HepG2 (cell line): Measurements from ENCODE around the gene RPS6KA2. TPM values are rescaled to one million over a fixed set of nuclear protein-coding genes. Genes with fewer than 3 reads are reported as not detected.
A peak's percentile ranks its signal among the peaks of the same experiment; 100 is the strongest.

Source experiments
- ETV6 ChIP-seq: sonication (generic); formaldehyde crosslinking; conservative IDR thresholded peaks from 2 replicates; pipeline ENCODE4 v1.4.0; 2020; ENCODE audit warnings: missing genetic modification reagents
- MXI1 ChIP-seq: IDR thresholded peaks from 3 replicates; pipeline ENCODE4 v1.6.1; 2012; ENCODE audit warnings: low read depth, low read length, inconsistent platforms, borderline replicate concordance
- ZNF496 ChIP-seq: sonication (generic); formaldehyde crosslinking; IDR thresholded peaks from 2 replicates; pipeline ENCODE4 v1.8.1; 2023; ENCODE audit warnings: mild to moderate bottlenecking, moderate library complexity, missing genetic modification reagents; ENCODE audit not compliant: insufficient replicate concordance
- ZNF780A ChIP-seq: sonication (generic); formaldehyde crosslinking; IDR thresholded peaks from 2 replicates; pipeline ENCODE4 v1.8.0; 2022; ENCODE audit warnings: mild to moderate bottlenecking, missing genetic modification reagents, moderate library complexity
- polyA plus RNA-seq, 8 experiments: library from polyadenylated mRNA; depleted of rRNA in 3 of 8; stranded (reverse) in 7 of 8; unstranded in 1 of 8; fragments of >200 nt; fragmentation: Illumina TruSeq in 4 of 8; extraction: Trizol in 4 of 8; gene quantifications; 2 replicates each; pipeline versions ENCODE4 v1.2.1 to v1.2.3, GENCODE V29; 2011 to 2016; ENCODE audit warnings: low read depth in 4 of 8, missing spikeins in 1 of 8, mixed read lengths in 1 of 8; ENCODE audit not compliant: insufficient read depth in 1 of 8
- total RNA-seq, 5 experiments: library from RNA; depleted of rRNA; stranded (reverse); fragments of >200 nt; fragmentation: Illumina TruSeq; extraction: Trizol; gene quantifications; 2 replicates each; pipeline ENCODE4 v1.2.3, GENCODE V29; 2016; ENCODE audit warnings: low read depth in 1 of 5
- TF ChIP-seq, protein P1 (sequence below): sonication (generic); formaldehyde crosslinking; IDR thresholded peaks from 2 replicates; pipeline ENCODE4 v1.9.0; 2021; ENCODE audit warnings: missing genetic modification reagents, mild to moderate bottlenecking, borderline replicate concordance
- TF ChIP-seq, protein P2 (sequence below): sonication (generic); formaldehyde crosslinking; IDR thresholded peaks from 2 replicates; pipeline ENCODE4 v1.8.0; 2022; ENCODE audit warnings: missing genetic modification reagents, mild to moderate bottlenecking, inconsistent platforms, borderline replicate concordance
- TF ChIP-seq, protein P3 (sequence below): sonication (generic); formaldehyde crosslinking; conservative IDR thresholded peaks from 2 replicates; pipeline ENCODE4 v1.4.0; 2020; ENCODE audit warnings: mild to moderate bottlenecking, missing genetic modification reagents, moderate library complexity
- TF ChIP-seq, protein P4 (sequence below), 2 experiments: sonication (generic) in 1 of 2; formaldehyde crosslinking in 1 of 2; IDR thresholded peaks; 2 replicates each; pipeline versions ENCODE4 v1.4.0 to v1.6.1; 2016 to 2020; ENCODE audit warnings: borderline replicate concordance in 1 of 2, low read depth in 1 of 2, mild to moderate bottlenecking in 1 of 2, missing genetic modification reagents in 1 of 2
- TF ChIP-seq, protein P5 (sequence below): IDR thresholded peaks from 2 replicates; pipeline ENCODE4 v1.4.0; 2020; ENCODE audit warnings: mild to moderate bottlenecking, missing genetic modification reagents
- TF ChIP-seq, protein P6 (sequence below): sonication (generic); formaldehyde crosslinking; IDR thresholded peaks from 2 replicates; pipeline ENCODE4 v1.4.0; 2020; ENCODE audit warnings: mild to moderate bottlenecking, missing genetic modification reagents
- TF ChIP-seq, protein P7 (sequence below): sonication (generic); formaldehyde crosslinking; IDR thresholded peaks from 2 replicates; pipeline ENCODE4 v1.5.0; 2020; ENCODE audit warnings: mild to moderate bottlenecking, low read depth, missing genetic modification reagents, borderline replicate concordance

RPS6KA2 gene
- total and polyA plus RNA-seq, 2 of the 13 experiments (the other 11 are each of a cell fraction or from before 2014, with no cell fraction given), result 0.22 to 0.38 TPM

DNA sequence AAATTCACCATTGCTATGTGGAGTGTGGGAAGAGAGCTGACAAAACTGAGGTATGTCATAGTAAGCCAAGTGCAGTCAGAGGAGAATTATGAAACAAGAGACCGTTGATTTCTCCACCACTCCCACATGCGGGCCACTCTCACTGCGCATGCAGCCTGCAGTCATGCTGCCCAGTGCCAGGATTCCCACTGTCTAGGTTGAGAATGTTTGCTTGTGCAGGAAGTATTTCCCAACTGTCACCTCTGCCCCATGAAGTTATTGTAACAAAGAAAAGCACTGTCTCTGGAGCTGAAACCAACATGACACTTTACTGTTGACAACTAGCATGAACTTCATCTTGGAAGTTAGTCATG lies 266.0 kb downstream of the RPS6KA2 start (continued):
- TF ChIP-seq, protein P1, sequence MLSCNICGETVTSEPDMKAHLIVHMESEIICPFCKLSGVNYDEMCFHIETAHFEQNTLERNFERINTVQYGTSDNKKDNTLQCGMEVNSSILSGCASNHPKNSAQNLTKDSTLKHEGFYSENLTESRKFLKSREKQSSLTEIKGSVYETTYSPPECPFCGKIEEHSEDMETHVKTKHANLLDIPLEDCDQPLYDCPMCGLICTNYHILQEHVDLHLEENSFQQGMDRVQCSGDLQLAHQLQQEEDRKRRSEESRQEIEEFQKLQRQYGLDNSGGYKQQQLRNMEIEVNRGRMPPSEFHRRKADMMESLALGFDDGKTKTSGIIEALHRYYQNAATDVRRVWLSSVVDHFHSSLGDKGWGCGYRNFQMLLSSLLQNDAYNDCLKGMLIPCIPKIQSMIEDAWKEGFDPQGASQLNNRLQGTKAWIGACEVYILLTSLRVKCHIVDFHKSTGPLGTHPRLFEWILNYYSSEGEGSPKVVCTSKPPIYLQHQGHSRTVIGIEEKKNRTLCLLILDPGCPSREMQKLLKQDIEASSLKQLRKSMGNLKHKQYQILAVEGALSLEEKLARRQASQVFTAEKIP (CRISPR knock-in tag), result no peak
- TF ChIP-seq, protein P2, sequence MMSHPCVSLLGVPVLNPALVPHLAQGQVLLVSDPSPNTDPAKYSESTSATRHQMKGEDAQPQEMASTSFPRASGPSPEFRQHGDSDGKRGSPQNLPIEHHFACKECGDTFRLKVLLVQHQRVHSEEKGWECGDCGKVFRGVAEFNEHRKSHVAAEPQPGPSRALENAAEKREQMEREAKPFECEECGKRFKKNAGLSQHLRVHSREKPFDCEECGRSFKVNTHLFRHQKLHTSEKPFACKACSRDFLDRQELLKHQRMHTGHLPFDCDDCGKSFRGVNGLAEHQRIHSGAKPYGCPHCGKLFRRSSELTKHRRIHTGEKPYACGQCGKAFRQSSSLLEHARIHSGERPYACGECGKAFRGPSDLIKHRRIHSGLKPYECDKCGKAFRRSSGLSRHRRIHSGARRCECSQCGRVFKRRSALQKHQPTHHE (CRISPR knock-in tag), result peak; percentile 74; the same call in 1 of the 2 replicates
- TF ChIP-seq MXI1 (peak; percentile 96; the same call in 2 of the 3 replicates), ETV6 (peak; percentile 68; the same call in 1 of the 2 replicates), ZNF780A (CRISPR knock-in tag) (peak; percentile 88), ZNF496 (CRISPR knock-in tag) (no peak)
- TF ChIP-seq, protein P3, sequence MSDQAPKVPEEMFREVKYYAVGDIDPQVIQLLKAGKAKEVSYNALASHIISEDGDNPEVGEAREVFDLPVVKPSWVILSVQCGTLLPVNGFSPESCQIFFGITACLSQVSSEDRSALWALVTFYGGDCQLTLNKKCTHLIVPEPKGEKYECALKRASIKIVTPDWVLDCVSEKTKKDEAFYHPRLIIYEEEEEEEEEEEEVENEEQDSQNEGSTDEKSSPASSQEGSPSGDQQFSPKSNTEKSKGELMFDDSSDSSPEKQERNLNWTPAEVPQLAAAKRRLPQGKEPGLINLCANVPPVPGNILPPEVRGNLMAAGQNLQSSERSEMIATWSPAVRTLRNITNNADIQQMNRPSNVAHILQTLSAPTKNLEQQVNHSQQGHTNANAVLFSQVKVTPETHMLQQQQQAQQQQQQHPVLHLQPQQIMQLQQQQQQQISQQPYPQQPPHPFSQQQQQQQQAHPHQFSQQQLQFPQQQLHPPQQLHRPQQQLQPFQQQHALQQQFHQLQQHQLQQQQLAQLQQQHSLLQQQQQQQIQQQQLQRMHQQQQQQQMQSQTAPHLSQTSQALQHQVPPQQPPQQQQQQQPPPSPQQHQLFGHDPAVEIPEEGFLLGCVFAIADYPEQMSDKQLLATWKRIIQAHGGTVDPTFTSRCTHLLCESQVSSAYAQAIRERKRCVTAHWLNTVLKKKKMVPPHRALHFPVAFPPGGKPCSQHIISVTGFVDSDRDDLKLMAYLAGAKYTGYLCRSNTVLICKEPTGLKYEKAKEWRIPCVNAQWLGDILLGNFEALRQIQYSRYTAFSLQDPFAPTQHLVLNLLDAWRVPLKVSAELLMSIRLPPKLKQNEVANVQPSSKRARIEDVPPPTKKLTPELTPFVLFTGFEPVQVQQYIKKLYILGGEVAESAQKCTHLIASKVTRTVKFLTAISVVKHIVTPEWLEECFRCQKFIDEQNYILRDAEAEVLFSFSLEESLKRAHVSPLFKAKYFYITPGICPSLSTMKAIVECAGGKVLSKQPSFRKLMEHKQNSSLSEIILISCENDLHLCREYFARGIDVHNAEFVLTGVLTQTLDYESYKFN (CRISPR knock-in tag), result peak; percentile 96
- TF ChIP-seq, protein P4, sequence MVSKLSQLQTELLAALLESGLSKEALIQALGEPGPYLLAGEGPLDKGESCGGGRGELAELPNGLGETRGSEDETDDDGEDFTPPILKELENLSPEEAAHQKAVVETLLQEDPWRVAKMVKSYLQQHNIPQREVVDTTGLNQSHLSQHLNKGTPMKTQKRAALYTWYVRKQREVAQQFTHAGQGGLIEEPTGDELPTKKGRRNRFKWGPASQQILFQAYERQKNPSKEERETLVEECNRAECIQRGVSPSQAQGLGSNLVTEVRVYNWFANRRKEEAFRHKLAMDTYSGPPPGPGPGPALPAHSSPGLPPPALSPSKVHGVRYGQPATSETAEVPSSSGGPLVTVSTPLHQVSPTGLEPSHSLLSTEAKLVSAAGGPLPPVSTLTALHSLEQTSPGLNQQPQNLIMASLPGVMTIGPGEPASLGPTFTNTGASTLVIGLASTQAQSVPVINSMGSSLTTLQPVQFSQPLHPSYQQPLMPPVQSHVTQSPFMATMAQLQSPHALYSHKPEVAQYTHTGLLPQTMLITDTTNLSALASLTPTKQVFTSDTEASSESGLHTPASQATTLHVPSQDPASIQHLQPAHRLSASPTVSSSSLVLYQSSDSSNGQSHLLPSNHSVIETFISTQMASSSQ (IDR thresholded peaks at IDR 0.05; ENCODE audit: low read depth), result peak; percentile 87
- TF ChIP-seq, protein P4 (CRISPR knock-in tag; IDR thresholded peaks at IDR 0.05; ENCODE audit: borderline replicate concordance), result peak; percentile 87; the same call in 1 of the 2 replicates
- TF ChIP-seq, protein P5, sequence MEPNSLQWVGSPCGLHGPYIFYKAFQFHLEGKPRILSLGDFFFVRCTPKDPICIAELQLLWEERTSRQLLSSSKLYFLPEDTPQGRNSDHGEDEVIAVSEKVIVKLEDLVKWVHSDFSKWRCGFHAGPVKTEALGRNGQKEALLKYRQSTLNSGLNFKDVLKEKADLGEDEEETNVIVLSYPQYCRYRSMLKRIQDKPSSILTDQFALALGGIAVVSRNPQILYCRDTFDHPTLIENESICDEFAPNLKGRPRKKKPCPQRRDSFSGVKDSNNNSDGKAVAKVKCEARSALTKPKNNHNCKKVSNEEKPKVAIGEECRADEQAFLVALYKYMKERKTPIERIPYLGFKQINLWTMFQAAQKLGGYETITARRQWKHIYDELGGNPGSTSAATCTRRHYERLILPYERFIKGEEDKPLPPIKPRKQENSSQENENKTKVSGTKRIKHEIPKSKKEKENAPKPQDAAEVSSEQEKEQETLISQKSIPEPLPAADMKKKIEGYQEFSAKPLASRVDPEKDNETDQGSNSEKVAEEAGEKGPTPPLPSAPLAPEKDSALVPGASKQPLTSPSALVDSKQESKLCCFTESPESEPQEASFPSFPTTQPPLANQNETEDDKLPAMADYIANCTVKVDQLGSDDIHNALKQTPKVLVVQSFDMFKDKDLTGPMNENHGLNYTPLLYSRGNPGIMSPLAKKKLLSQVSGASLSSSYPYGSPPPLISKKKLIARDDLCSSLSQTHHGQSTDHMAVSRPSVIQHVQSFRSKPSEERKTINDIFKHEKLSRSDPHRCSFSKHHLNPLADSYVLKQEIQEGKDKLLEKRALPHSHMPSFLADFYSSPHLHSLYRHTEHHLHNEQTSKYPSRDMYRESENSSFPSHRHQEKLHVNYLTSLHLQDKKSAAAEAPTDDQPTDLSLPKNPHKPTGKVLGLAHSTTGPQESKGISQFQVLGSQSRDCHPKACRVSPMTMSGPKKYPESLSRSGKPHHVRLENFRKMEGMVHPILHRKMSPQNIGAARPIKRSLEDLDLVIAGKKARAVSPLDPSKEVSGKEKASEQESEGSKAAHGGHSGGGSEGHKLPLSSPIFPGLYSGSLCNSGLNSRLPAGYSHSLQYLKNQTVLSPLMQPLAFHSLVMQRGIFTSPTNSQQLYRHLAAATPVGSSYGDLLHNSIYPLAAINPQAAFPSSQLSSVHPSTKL, result peak; percentile 99
- TF ChIP-seq, protein P6, sequence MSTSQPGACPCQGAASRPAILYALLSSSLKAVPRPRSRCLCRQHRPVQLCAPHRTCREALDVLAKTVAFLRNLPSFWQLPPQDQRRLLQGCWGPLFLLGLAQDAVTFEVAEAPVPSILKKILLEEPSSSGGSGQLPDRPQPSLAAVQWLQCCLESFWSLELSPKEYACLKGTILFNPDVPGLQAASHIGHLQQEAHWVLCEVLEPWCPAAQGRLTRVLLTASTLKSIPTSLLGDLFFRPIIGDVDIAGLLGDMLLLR (CRISPR knock-in tag), result 0 out of 2 replicates have a peak, but pooled peaks have one; percentile 71
- TF ChIP-seq, protein P7, sequence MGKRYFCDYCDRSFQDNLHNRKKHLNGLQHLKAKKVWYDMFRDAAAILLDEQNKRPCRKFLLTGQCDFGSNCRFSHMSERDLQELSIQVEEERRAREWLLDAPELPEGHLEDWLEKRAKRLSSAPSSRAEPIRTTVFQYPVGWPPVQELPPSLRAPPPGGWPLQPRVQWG (CRISPR knock-in tag), result no peak
